GM19043 (cell line): ENCODE results near the gene ZNF385B.

Experiments
- ATAC-seq: cut with Tn5 transposase; IDR thresholded peaks from one replicate; pipeline ENCODE4 v1.9.1; 2021; ENCODE audit warnings: low read depth; ENCODE audit not compliant: unreplicated experiment

Gene ZNF385B

GRCh38 chr2:179692043-179692442 lies 169.4 kb downstream of the ZNF385B start:
- no peak for ATAC-seq

- no peak for ATAC-seq
Measured at GRCh38 chr2:179691235-179691634, 170.2 kb downstream of the ZNF385B start.

DNA sequence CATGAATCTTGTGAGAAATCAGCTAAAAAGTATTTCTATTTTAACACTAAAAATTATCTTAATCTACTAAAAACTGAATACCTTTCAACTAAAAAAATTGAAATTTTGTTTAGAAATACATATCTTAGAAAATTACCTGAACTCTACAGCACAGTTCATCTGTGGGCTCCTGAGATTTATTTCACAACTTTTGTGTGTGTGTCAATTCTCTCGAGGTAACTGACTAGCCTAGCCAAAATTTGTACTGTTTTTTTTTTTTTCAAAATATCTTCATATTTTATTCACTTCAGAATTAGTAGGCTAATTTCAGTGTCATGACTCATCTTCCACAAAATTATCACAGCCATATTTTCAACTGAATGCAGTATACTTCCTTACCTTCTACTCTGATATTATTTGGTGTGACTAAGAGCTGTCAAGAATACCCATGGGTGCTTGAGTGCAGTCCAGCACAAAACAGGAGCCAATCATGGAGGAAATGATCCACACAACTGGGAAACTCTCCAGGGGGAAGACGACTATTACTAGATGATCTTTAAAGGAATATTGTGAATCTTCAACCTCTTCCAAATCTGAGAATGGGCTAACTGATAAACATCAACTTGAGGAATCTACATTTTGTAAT lies 174.6 kb downstream of the ZNF385B start:
- no peak for ATAC-seq

DNA sequence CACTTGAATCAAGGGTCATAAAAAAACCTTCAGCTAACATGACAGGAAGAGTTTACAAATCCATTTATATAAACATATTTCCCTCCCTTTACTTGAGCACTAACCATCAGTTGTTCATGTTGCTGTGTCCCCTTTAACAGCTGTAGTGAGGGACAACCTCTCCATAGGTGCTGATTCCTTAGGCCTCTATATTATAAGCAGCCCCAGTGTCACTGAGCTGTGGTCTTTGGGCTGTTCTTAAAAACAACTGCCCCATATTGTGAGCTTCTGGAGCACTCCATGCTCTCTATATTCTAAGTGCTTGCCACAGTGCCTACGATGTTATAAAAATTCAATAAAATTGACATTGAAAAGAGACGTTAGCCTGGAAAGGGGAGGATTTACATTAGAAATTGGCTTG lies 175.3 kb downstream of the ZNF385B start:
- ATAC-seq, result no peak

DNA sequence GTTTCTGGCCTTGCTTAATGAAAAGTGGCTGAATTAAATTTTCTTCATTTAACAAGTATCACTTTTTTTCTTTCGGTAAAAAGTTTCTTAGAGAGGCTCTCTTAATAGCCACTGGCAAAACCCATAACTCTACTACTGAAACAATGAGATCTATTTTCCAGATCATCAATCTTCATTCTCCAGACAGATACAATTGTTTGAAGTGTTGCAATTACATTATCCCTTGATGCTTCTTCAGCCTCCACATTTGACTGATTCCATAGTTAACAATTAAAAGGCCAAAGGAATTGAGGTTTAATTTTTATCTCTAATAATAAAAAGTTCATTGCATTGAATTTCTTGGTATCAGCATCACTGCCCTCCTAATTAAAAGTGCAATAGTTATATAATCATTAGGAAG lies 176.3 kb downstream of the ZNF385B start:
- no peak for ATAC-seq

DNA sequence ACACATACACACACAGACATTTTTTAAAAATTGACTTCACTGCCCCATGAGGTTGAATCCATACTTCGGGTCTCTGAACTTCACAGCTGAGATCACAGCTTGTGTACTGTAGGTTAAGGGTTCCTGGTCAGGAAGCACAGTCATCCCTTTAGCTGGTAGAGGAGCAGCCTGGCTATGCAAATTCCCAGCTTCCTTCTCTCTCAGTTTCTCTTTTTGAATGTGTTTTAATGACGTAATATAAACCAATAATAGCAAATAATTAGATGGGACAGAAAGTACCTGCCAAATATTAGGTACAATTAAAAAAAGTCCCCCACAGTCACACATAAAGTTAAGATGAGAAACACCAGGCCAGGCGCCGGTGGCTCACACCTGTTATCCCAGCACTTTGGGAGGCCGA lies 178.7 kb downstream of the ZNF385B start:
- ATAC-seq, result no peak

GRCh38 chr2:179677746-179678505 lies 183.5 kb downstream of the ZNF385B start:
- ATAC-seq, result no peak

GRCh38 chr2:179677077-179677688 lies 184.2 kb downstream of the ZNF385B start:
- ATAC-seq, result no peak

GRCh38 chr2:179675435-179675834 lies 186.0 kb downstream of the ZNF385B start:
- no peak for ATAC-seq

DNA sequence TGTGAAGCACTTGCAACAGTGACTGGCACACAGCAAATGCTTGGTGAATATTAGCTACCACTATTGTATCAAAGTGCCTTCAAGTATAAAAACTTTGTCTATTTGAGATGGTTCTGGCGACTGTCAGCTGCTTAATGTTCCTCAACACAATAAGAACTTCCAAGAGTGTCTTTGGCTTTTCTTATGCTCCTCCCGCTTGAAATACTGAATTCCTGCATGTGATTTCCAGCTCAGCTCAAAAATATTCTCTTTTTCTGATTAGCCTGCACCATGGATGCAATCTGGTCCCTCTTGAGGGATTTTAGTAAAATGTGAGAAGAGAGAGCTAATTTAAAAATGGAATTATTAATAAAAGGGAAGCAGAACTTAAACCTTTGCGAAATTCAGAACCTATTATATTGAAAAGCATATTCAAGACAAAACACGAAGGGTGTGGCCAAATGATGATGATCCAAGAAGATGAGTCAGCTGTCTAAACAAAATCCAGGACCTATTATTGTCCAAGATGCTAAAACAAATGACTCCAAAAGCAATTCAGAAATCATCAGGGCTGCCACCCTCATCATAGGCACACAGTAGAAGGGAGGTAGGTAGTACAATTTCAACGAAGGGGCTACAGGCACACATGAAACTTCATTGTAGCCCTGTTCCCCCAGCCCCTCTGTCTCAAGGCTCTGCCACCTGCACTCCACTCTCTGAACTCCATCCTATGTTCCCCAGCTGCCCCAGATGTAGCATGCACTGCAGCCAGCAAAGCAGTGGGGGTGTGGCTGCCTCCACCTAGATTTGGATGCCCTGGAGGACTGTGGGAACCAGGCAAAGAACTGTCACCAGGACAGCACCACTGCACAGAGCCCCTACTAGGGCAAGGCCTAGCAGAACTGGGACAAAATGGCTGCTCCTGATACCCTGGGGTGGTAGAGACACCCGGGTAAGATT lies 190.1 kb downstream of the ZNF385B start:
- ATAC-seq, result no peak

DNA sequence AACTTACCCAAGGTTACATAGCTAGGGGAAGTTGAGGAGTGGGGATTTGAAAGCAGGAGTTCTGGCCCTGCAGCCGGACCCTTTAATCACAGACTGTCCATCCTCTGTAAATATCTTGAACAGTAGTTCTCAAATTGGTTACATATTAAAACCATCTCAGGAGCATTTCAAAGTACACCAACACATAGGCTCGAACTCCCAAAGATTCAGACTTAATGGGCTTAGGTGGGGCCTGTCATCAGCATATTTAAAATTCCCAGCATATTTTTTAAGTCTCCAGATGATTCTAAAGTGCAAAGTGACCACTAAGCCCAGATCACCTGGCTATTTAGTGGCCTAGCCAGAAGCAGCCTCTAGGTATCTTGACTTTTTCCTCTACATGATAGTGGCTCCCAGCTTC lies 192.2 kb downstream of the ZNF385B start:
- ATAC-seq, result no peak

- ATAC-seq, result no peak
Measured at GRCh38 chr2:179664972-179665812, 196.2 kb downstream of the ZNF385B start.

DNA sequence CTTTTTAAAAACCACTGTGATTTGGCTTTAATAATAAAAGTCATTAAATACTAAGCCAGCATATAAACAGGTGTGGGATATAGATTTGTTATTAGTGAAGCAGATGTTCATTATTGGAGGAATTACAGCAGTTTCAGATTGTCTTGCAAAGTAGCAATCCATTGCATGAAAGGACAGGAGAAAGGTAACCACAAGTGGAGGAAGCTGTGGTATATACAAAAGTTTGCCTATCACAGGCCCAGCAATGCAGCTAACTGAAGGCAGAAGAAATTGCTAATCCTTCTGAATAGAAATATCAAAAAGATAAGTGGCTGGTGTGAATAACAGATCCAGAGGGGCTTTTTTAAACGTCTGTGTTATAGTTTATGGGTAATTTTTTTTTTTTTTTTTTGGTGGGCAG lies 199.4 kb downstream of the ZNF385B start:
- ATAC-seq, result no peak

DNA sequence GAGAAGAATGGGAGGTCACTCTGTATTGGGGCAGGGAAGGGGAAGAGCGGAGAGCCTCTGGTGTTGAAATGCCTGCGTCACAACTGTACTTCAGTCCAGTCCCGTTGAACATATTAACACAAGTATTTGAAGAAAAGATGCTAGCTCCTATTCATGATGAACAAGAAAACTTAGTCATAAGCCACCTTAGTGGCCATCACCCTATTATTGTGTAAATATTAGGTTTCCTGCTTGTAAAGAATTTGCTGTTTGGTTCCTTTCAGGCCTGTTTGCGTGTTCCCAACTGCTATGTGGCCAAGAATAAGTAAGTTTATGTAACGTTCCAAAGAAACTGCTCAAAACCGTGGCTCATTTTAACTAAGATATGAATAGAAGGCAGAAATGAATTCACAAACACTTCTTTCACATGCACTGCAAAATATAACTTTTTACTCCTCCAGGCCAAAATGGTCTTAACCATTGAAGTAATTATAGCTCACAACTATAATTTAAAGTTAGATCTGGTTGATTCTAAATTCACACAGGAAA lies 204.3 kb downstream of the ZNF385B start:
- ATAC-seq, result no peak

DNA sequence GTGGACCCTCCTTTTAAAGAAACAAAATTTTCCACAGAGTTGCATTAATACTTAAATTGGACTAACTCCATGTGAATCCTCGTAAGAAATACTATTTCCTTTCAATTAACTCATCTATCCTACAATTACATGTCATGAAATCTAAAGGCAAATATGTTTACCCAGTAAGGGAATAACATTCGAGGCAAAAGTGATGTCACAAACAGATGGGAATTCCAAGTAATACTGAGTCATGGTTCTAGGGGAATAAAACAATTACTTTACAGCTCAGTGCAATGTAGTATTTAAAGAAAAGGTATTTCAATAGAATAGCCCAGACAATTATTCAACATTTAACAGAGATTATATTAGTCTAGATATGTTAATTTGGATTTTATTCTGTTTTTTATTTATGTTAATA lies 205.8 kb downstream of the ZNF385B start:
- no peak for ATAC-seq

DNA sequence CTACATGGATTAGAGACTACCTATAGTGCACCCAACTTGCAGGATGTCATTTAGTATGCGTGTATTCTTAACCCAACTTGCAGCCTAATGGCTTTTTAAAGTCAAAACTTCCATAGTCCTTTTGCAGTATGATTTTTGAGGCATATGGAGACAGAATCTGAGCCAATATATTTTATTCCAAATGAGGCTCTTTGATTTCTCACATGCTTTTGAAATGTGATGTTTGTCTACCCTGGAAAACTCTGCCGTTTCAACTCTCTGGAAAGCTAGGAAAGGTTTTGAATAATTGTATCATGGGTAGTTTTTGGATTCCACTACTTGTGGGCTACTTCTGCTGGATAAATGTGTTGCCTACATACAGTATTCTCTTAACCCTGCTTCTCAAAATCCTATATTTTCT lies 206.6 kb downstream of the ZNF385B start:
- no peak for ATAC-seq

GRCh38 chr2:179652296-179652695 lies 209.1 kb downstream of the ZNF385B start:
- ATAC-seq, result no peak

- no peak for ATAC-seq
Measured at GRCh38 chr2:179650420-179650819, 211.0 kb downstream of the ZNF385B start.

- no peak for ATAC-seq
Measured at GRCh38 chr2:179646862-179647587, 214.4 kb downstream of the ZNF385B start.
